ENCODE data around the gene TLR9.

DNA sequence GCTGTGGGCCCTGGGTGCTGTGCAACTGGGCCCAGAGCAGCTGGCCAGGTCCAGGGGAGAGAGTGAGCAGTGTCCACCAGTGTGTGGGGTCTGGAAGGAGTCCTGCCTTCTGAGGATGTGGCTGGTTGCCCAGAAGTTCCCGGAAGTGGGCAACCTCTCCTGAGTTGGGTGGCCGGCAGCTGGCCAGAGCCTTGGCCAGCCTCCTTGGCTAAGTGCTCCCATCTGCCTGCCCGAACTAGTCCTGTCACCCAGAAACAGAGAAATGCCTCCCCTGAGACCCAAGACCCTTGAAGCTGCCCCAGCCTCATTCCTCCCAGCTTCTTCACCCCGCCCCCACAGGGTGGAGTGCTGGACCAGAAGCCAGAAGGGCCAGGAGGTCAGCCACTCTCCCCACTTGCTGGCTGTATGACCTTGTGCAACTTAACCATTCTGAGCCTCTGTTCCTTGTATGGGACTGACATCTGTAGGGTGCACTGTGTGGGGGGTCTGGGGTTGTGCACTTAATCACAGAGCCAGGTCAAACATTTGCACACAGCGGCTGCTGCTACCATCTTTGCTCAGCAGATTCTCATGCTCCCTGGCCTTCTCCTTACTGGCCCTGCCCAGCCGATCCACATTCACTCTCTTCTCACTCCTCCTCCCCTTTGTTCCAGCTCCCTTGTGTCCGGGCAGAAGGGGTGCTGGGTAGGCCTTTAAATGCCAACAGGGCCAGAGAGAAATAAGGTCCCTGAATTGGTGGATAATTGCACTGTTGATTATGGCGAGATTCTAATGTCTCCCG lies 35.0 kb downstream of the TLR9 start:
- TF ChIP-seq, protein P1, sequence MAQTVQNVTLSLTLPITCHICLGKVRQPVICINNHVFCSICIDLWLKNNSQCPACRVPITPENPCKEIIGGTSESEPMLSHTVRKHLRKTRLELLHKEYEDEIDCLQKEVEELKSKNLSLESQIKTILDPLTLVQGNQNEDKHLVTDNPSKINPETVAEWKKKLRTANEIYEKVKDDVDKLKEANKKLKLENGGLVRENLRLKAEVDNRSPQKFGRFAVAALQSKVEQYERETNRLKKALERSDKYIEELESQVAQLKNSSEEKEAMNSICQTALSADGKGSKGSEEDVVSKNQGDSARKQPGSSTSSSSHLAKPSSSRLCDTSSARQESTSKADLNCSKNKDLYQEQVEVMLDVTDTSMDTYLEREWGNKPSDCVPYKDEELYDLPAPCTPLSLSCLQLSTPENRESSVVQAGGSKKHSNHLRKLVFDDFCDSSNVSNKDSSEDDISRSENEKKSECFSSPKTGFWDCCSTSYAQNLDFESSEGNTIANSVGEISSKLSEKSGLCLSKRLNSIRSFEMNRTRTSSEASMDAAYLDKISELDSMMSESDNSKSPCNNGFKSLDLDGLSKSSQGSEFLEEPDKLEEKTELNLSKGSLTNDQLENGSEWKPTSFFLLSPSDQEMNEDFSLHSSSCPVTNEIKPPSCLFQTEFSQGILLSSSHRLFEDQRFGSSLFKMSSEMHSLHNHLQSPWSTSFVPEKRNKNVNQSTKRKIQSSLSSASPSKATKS (CRISPR knock-in tag; IDR thresholded peaks at IDR 0.05) = no peak
- TF ChIP-seq ESRRB (CRISPR knock-in tag; IDR thresholded peaks at IDR 0.05; ENCODE audit: borderline replicate concordance) = no peak

Data from K562 (cell line).